Measurements from ENCODE around the gene VCL. TPM values are rescaled to one million over a fixed set of nuclear protein-coding genes. Genes with fewer than 3 reads are reported as not detected.

VCL gene
- total RNA-seq, 1 donor from 2014 or later = 42.1 TPM

DNA sequence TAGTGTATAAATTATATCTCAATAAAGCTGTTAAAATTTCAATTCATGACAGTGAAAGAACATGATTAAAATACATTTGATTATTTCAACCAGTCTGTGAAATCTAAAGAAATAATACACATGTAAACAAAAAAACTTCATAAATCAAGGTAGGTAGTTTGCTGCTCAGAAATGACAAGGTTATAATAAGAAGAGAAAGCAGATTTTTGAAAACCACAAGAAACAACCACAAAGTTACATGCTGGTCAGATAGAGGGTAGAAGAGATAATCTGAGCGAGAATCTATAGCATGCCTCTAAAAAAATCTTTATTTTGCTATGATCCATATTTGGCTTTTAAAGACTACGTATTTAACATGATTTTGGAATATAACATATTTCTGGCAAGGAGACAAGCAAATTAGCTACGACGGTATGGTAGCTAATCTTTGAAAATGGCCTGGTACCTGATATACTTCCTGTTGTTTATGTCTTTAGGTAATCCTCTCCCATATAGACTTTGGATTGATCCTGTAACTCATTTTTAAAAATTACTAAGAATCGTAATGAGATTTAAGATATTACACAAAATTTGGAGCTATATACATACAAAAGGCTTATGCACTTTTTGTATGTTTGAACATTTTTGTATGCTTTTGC lies 23.5 kb upstream of the VCL start:
- no peaks in the 10 kb centered on the region for H3K9me3 Mint-ChIP-seq (ENCODE audit: unreplicated experiment)
- H3K4me1 Mint-ChIP-seq (ENCODE audit: low read depth, unreplicated experiment) = no peaks in the 10 kb centered on the region
- H3K27me3 Mint-ChIP-seq (ENCODE audit: unreplicated experiment) = no peaks in the 10 kb centered on the region
- H3K36me3 Mint-ChIP-seq (ENCODE audit: unreplicated experiment) = no peaks in the 10 kb centered on the region
- DNase-seq = no peak
- TF ChIP-seq, protein P1, sequence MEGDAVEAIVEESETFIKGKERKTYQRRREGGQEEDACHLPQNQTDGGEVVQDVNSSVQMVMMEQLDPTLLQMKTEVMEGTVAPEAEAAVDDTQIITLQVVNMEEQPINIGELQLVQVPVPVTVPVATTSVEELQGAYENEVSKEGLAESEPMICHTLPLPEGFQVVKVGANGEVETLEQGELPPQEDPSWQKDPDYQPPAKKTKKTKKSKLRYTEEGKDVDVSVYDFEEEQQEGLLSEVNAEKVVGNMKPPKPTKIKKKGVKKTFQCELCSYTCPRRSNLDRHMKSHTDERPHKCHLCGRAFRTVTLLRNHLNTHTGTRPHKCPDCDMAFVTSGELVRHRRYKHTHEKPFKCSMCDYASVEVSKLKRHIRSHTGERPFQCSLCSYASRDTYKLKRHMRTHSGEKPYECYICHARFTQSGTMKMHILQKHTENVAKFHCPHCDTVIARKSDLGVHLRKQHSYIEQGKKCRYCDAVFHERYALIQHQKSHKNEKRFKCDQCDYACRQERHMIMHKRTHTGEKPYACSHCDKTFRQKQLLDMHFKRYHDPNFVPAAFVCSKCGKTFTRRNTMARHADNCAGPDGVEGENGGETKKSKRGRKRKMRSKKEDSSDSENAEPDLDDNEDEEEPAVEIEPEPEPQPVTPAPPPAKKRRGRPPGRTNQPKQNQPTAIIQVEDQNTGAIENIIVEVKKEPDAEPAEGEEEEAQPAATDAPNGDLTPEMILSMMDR (IDR thresholded peaks at IDR 0.05; ENCODE audit: partially characterized antibody, unreplicated experiment) = no peak
- no peak overlapping the region for H3K4me3 Mint-ChIP-seq (ENCODE audit: unreplicated experiment)
- H3K27ac Mint-ChIP-seq (ENCODE audit: unreplicated experiment) = no peak overlapping the region

DNA sequence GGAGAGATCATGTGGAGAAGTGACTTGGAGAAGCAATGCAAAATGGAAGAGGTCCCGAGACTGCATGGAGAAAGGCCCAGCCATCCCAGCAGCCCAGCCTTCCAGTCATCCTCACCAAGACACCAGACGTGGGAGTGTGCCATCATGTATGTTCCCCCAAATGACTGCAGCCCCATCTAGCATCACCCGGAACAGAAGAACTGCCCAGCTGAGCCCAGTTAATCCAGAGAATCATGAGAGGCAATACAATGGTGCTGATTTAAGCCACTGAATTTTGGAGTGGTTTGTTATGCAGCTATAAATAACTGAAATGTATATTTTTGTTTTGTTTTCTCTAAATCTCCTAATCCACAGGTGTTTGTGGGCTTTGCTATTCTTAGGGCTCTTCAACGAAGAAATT lies 22.5 kb upstream of the VCL start:
- no peaks in the 10 kb centered on the region for H3K27me3 Mint-ChIP-seq (ENCODE audit: unreplicated experiment)
- H3K36me3 Mint-ChIP-seq (ENCODE audit: unreplicated experiment) = no peaks in the 10 kb centered on the region
- DNase-seq = no peak
- H3K4me3 Mint-ChIP-seq (ENCODE audit: unreplicated experiment) = no peak overlapping the region
- H3K9me3 Mint-ChIP-seq (ENCODE audit: unreplicated experiment) = no peaks in the 10 kb centered on the region
- H3K4me1 Mint-ChIP-seq (ENCODE audit: low read depth, unreplicated experiment) = no peaks in the 10 kb centered on the region
- H3K27ac Mint-ChIP-seq (ENCODE audit: unreplicated experiment) = no peak overlapping the region
- TF ChIP-seq, protein P1 (IDR thresholded peaks at IDR 0.05; ENCODE audit: partially characterized antibody, unreplicated experiment) = no peak

- DNase-seq = no peak
- Mint-ChIP-seq H3K27me3 (ENCODE audit: unreplicated experiment) (no peaks in the 10 kb centered on the region), H3K36me3 (ENCODE audit: unreplicated experiment) (no peaks in the 10 kb centered on the region), H3K4me1 (ENCODE audit: low read depth, unreplicated experiment) (no peaks in the 10 kb centered on the region), H3K4me3 (ENCODE audit: unreplicated experiment) (no peak overlapping the region), H3K27ac (ENCODE audit: unreplicated experiment) (no peak overlapping the region), H3K9me3 (ENCODE audit: unreplicated experiment) (no peaks in the 10 kb centered on the region)
- TF ChIP-seq, protein P1 (IDR thresholded peaks at IDR 0.05; ENCODE audit: partially characterized antibody, unreplicated experiment) = no peak
Measured at GRCh38 chr10:73979141-73979808, 18.6 kb upstream of the VCL start.

GRCh38 chr10:73979809-73980433 lies 18.0 kb upstream of the VCL start:
- TF ChIP-seq, protein P1 (IDR thresholded peaks at IDR 0.05; ENCODE audit: partially characterized antibody, unreplicated experiment) = no peak
- Mint-ChIP-seq H3K9me3 (ENCODE audit: unreplicated experiment) (no peaks in the 10 kb centered on the region), H3K4me1 (ENCODE audit: low read depth, unreplicated experiment) (no peaks in the 10 kb centered on the region), H3K4me3 (ENCODE audit: unreplicated experiment) (no peak overlapping the region), H3K36me3 (ENCODE audit: unreplicated experiment) (no peaks in the 10 kb centered on the region), H3K27me3 (ENCODE audit: unreplicated experiment) (no peaks in the 10 kb centered on the region), H3K27ac (ENCODE audit: unreplicated experiment) (no peak overlapping the region)
- DNase-seq = no peak

DNA sequence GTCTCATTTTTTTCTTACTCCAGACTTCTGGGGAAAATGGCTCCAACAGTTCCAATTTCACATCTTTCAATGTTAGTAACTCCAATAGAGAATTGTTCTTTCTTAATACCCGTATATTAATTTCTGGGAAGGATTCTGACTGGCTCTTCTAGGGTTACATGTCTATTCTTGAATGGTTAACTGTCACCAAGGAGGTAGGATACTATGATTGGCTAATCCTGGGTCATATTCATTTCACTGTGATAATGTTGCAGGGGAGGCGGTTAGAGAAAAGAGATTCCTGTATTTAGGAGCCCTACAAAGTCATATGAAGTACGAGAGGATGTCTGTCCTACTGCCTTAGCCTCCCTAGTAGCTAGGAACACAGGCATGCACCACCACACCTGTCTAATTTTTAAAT lies 16.1 kb upstream of the VCL start:
- Mint-ChIP-seq H3K36me3 (ENCODE audit: unreplicated experiment) (no peaks in the 10 kb centered on the region), H3K27me3 (ENCODE audit: unreplicated experiment) (no peaks in the 10 kb centered on the region), H3K4me1 (ENCODE audit: low read depth, unreplicated experiment) (no peaks in the 10 kb centered on the region), H3K27ac (ENCODE audit: unreplicated experiment) (no peak overlapping the region), H3K9me3 (ENCODE audit: unreplicated experiment) (no peaks in the 10 kb centered on the region), H3K4me3 (ENCODE audit: unreplicated experiment) (no peak overlapping the region)
- no peak for DNase-seq
- TF ChIP-seq, protein P1 (IDR thresholded peaks at IDR 0.05; ENCODE audit: partially characterized antibody, unreplicated experiment) = no peak

Data from glutamatergic neuron (in vitro differentiated cells).